Hepatocyte (in vitro differentiated cells): ENCODE results near the gene C4orf54.

Experiments used
- CTCF ChIP-seq: fragments of 200-600 bp; sonication (generic); IDR thresholded peaks from 2 replicates; pipeline ENCODE4 v1.5.1; 2016; ENCODE audit warnings: antibody characterized with exemption, mild to moderate bottlenecking; ENCODE audit not compliant: poor library complexity
- EZH2 ChIP-seq: fragments of 200-600 bp; sonication (generic); IDR thresholded peaks from 2 replicates; pipeline ENCODE4 v1.6.1; 2016; ENCODE audit warnings: antibody characterized with exemption, mild to moderate bottlenecking, borderline replicate concordance
- EZH2phosphoT487 ChIP-seq: fragments of 200-600 bp; sonication (generic); IDR thresholded peaks from one replicate; pipeline ENCODE4 v1.6.1; 2018; ENCODE audit warnings: antibody characterized with exemption, mild to moderate bottlenecking, low read depth, moderate library complexity; ENCODE audit not compliant: unreplicated experiment, severe bottlenecking

GRCh38 chr4:99669084-99669483 is 11.5 kb upstream of the C4orf54 start:
- TF ChIP-seq CTCF (no peak), EZH2 (no peak), EZH2phosphoT487 (no peak)
